GM21528 (cell line): Measurements from ENCODE around the gene DRC7.

Experiments
- ATAC-seq: cut with Tn5 transposase; IDR thresholded peaks from one replicate; pipeline ENCODE4 v1.9.1; 2021; ENCODE audit warnings: mild to moderate bottlenecking, moderate library complexity; ENCODE audit not compliant: unreplicated experiment, low FRiP score

Gene DRC7

DNA sequence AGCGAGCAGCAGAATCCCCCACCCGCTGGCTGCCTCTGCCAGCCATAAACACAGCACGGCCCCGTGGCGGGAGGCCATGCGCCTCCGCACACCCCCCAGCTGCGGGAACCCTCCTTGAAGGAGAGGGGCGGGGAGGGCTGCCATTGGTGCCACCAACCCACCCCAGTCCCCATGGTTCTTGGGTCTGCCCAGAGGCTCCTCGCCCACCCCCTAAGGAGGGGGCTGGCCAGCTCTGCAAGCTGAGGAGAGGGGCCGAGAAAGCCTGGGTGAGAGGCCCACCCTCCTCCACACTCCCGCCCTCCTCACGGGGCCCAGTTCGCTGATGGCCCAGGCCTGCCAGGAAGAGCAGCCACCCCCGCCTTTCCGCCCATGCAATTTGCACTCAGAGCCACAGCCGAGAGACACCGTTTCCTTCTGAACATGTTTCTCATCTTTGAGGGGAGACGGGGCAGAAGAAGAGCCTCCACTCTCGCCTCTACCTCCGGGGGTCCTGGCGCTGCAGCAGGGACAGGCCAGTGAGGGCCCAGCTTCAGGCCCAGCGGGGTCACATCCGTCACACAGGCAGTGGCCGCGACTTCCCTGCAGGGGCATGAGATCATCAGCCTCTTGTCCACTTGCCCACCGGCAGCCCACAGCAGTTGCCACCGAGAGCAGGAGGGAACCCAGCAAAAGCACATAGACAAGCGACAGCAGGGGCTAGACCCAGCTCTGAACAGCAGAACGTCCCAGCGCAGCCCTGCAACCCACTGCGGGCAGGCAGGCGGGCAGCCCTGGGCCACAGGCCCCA lies 63.9 kb downstream of the DRC7 start:
- ATAC-seq = no peak

DNA sequence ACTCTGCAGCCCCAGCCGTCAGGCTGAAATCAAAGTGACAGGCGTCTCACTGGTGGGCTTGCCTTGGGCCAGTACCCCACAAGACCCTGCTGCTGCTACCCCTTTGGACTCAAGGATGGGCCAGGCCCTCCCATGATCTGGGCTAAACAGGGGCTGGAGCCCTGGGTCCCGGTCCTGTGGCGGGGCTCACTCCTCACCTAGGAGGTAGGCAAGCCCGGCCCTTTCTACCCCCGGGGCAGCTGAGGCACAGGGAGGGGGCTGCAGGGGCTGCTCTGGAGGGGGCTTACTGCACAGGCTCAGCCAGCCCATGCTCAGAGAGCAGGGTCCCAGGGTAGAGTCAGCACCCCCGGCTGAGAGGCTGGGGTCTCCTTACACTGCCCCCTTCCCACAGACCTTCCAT lies 64.5 kb downstream of the DRC7 start:
- ATAC-seq = no peak

DNA sequence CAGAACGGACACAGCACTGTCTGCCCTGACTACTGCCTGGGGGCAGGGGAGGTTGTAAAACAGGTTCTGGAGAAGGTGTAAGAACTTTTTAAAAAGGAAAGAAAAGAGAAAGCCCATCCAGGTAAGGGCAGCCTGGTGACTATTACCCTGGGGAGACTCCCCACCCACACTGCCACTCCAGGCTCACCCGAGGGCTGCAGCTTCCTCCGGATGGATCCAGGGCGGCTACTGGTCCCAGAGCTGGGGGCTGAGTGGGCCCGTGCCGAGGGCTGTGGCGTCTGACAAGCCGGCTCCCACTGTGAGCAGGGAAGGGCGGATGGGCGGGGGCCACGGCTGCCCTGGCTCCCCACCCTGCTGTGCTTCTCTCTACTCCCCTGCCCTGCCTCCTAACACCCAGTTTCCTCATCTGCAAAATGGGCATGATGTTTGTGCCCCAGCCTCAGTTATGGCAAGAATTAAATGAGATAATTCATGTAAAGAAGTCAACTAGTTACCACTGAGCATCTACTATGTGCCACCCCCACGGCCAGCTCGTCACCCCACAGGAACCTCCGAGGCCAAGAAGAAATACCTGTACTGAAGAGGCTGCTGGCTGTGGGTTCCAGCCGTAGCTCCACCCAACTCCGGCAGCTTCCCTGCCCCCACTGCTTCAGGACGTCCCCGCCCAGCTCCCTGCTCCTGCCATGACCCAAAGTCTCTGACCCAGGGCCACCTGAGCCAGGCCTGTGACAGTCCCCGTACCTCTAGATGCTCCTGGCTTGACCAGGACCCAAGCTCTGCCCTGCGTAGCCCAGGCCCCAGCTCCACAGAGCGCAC lies 65.1 kb downstream of the DRC7 start:
- ATAC-seq = no peak

DNA sequence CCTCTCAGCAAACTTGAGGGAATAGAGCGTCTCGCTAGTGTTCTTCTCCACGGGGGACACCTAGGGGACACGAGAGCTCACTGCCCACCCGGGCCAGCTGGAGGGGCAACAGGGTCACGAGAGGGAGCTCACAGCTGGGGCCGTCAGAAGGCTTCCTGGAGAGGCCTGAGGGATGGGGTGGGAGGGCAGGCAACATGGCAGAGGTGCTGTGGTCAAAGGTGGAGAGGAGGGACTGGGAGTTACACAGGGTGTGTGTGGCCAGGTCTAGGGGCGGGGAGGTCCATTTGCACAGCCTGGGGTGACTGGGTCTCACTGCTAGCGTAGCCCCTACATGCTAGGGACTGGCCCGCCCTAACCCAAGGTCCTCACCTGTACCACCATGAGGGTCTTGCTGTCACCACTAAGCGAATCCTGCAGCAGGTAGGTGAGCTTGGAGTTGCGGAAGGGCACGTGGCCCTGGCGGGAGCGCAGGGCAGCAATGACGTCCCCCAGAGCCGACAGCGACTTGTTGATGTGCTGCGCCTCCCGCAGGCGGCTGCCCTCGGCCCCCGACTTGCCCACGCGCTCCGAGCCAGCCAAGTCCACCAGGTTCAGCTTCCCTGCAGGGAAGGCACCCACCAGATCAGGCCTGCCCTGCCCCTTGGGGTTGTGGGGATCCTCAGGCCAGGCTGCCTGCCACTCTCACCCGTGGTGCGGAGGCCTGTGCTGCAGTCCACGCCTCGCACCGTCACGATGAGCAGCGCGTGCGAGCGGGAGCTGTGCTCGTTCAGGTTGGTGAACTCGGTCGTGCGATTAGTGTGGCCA lies 66.0 kb downstream of the DRC7 start:
- no peak for ATAC-seq

DNA sequence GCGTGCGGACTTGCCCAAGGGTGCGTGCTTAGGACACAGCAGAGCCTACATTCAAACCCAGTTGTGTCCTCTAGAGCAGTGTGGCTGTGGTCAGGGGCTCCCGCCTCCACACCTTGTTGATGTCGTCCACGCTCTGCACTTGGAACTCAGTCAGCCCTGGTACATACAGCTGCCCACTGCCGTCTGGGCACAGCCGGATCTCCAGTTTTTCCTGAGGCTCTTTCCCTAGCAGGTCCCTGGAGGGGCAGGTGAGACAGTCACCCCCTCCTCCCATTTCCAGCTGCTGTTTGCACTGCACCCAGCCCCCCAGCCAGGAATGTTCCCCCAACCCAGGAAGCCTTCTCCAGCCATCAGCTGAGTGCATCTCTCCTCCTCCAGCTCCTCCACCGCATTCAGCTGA lies 66.7 kb downstream of the DRC7 start:
- ATAC-seq = no peak

DNA sequence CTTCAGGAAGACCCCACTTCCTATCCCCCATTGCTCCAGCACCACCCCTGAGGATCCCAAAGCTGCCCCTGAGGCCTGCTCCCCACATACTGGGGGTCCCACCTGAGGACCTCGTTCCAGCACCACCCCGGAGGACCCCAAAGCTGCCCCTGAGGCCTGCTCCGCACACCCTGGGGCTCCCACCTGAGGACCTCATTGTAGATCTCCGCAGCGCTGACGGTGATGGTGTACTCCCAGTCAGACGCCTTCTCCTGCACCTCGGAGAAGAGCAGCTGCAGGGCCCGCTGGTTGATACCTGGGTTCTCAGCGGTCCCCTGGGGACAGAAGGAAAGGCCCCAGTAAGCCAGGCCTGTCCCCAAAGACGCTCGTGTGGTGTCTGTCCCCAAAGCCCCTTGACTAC lies 67.4 kb downstream of the DRC7 start:
- no peak for ATAC-seq

DNA sequence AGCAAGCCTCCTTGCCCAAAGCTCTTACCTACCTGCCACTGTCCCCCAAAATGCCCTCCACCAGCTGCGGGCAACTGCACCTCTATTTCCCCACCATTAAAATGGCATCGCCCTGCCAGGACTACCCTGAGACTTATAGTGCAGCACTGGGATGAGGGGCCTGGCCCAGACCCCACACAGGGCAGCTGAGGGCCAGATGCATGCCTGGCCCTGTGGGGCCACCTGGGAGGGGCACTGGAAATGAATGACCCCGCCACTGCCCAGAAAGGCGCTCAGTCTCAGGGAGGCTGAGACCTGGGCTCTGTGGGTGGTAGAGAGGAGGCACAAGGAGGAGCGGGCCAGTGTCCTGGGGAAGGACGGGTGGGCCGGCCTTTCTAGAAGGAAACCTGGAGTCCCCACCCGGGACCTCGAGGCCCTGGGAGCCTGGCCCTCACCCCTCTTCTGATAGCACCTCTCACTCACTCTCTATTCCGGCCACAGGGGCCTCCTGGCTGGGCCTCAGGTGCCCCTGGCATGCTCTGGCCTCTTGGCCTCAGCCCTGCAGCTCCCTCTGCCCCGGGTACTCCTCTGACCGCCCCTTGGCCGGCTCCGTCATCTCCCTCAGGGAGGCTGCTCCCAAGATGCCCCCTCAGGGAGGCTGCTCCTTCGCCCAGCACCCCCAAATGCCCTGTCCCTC lies 67.9 kb downstream of the DRC7 start:
- ATAC-seq = no peak

DNA sequence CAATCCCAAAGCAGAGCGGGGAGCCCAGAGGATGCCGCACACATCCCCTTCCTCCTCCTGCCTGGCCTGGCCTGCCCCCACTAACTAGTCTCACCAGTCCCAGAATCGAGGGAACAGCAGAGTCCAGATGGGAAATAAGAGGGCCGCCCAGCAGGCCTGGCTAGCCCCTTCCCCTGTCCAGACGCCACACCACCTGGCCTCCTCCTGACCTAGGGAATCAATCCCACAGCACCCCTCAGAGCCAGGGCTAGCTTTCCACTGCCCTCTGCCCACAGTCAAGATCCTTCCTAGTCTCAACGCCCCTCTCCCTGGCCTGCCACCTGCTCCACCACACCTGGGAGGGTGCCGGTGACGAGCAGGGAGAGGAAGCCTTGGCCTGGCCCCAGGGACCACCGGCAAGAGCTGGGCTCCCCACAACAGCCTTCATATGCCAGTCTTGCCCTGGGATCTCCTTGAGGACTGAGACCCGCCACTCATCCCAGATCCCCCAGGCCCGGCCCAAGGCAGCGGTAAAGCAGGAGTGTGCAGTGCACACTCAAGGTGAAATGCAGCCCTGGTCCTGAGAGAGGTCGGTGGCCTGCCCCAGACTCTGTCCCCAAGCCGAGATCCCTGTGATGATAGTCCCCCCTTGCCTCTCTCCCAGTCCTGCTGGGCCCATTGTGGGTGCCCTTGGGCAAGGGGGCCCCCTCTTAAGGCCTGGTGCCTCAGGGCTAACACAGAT lies 68.8 kb downstream of the DRC7 start:
- ATAC-seq = no peak

DNA sequence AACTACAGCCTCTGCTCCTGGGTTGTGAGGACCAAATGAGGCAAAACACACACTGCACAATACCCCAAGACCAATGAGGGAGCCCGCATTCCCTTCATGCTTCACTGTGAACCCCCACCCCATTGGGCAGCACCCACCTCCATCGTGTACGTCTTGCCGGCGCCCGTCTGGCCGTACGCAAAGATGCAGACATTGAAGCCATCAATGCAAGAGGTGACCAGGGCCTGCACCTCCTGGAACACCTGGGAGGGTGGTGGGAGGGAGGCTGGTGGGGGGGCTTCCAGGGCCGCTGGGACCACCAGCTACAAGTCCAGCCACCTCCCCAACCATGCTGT lies 69.4 kb downstream of the DRC7 start:
- ATAC-seq = no peak

DNA sequence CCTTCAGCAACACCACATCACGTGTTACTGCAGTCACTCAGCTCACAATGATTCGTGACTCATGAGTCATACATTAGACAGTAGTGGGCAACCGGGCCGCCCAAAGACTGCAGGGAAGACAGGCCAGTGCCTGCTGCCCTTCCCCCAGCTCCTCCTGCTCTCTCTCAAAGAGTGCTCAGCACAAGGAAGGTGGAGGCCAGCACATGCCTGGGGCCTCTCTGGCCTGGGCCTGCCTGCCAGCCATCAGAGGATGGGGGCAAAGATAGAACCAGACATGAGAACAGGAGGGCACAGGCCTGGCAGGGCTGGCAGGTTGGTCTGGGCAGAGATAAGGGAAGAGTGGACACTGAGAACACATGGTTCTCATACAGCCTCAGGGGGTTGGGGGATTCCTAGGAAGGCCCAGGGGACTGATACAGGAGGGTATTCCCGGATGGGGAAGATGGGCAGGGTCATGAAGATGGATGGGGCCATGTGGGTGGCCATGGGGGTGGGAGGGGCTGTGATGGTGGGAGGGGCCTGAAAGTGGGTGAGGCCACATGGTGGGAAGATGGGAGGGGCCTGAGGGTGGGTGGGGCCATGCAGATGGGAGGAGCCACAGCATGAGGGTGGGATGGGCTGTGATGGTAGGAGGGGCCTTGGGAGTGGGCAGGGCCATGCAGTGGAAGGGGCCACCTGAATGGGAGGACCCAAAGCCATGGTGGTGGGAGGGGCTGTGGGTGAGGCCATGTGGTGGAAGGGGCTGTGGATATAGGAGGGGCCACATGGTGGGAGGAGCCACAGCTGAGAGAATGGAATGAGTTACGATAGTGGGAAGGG lies 69.9 kb downstream of the DRC7 start:
- no peak for ATAC-seq

DNA sequence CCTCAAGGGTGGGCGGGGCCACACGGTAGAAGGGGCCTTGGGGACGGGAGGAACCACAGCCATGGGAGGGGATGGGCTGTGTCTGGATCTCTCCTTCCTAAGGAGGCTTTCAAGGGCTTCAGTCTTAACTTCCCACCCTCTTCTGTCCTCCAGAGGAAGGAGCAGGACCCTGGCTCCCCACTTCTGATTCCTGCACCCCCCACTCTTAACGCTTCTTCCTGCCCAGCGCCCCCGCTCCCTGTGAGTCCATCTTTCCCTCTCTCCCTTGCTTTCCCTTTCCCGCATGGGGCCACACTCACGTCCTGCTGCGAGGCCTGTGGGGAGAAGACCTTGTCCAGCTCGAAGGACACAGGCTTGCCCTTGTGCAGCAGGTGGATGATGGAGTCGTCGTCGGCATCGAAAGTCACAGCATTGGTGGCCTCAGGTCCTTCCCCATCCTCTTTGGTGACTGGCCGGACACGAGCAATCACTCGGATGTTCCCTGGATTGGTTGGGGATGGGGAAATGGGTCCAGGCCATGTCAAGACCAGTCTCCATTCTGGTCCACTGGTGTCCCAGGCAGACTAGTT lies 70.6 kb downstream of the DRC7 start:
- ATAC-seq = no peak

DNA sequence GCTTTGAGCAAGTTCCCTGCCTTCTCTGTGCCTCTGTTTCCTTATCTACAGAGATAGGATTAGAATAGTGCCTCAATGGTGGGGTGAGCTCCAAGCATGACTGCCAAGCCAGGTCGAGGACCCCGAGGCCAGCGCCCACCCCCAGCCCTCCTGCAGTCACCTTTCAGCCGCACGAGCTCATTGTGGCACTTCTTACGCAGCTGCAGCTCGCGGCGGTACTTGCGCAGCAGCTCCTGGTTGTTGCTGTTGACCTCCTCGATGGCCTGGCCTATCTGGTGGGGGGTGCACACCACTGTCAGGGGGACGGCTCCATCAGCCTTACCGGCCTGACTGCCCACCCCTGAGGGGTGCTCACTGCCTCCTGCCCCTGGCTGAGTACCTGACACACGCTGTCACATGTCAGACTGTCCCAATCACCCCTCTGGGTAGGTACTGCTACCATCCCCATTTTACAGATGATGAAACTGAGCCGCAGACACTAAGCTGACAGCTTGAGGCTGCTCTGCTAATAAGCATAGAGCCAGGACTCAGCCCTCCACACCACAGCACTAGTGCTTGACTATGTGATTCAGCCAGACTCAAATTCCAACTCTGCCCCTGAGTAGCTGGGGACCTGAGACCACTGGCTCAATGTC lies 72.2 kb downstream of the DRC7 start:
- ATAC-seq = no peak

DNA sequence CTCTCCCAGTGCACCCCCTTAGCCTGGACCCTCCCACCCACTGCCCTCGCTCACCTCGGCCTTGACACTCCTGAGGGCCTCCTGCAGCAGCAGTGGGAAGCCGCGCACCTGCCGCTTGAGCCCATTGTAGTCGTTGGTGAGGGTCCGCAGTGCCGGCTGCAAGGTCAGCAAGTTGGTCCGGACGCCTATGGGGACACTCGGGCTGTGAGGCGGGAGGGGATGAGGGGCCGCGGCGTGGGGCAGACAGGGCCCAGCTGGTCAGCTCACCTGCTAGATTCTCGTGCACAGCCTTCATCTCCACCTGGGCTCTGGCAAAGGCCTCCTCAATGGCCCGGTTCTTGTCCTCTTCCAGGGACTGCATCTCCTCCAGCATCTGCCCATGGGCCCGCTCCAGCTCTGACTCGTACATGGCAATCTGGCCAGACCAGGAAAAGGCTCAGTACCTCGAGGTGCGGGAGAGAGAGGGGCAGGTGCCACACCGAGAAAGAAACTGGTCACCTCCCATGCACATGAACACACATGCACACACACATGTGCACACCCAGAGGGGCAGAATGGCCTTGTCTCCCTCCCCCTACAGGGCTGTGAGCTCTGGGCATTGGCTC lies 75.0 kb downstream of the DRC7 start:
- no peak for ATAC-seq

DNA sequence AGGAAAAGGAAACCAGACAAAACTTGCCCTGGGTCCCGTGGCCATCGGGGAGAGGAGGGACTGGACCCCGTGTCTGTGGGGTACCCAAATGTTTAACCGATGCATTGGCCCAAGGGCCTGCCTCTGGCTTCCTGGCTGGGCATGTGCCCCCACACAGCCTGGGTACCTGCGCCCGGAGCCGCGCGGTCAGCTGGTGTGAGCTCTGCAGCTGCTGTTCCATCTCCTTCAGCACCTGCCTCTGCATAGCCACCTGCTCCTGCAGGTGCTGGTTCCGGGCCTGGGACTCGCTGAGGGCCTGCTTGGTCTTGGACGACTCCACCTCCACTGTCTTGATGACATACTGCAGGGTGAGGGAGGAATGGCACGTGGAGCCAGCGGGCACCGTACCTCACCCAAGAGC lies 75.8 kb downstream of the DRC7 start:
- ATAC-seq = no peak

DNA sequence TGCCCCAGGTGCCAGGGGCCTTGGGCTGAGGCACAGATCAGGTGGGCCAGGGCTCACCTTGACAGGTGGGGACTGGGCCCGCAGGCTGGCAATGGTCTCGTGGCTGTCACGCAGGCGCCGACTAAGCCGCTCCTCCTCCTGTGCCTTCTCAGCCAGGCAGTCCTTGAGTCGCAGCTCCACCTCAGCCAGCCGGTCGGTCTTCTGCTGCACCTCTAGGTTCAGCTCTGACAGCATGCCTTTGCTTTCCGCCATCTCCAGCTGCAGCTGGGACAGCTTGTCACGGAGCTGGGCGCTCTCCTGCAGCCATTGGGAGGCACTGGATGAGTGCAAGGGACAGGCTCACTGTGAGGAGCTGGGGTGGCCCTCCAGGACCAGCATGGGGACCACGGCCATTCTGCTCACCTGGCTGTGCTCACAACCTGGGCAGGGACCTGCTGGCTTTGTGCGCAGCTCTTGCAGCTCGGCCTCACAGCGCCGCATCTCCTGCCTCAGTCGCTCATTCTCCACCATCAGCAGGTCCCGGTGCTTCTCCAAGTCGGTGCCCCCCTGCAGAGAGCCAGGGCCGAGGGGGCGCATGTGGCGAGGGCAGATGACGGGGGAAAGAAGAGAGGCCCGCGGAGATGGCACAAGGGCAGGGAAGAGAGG lies 76.7 kb downstream of the DRC7 start:
- ATAC-seq = no peak

DNA sequence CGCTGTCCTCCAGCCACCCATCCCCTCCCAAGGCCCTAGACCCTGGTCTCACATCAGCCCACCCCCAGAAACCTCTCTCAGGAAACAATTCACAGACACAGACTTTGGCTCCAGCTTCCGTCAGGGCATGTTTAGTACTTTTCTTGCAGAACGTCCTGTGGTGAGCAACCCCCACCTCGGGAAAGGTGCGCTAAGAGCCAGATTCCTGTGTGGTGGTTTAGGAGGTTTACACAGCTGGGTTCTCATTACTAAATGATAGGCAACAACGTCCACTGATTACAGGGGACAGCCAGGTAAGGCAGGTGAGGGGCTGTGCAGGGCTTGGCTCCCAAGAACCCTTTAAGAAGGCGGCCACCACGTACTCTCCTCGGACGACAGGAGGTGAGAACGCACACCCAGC lies 78.4 kb downstream of the DRC7 start:
- ATAC-seq = no peak

DNA sequence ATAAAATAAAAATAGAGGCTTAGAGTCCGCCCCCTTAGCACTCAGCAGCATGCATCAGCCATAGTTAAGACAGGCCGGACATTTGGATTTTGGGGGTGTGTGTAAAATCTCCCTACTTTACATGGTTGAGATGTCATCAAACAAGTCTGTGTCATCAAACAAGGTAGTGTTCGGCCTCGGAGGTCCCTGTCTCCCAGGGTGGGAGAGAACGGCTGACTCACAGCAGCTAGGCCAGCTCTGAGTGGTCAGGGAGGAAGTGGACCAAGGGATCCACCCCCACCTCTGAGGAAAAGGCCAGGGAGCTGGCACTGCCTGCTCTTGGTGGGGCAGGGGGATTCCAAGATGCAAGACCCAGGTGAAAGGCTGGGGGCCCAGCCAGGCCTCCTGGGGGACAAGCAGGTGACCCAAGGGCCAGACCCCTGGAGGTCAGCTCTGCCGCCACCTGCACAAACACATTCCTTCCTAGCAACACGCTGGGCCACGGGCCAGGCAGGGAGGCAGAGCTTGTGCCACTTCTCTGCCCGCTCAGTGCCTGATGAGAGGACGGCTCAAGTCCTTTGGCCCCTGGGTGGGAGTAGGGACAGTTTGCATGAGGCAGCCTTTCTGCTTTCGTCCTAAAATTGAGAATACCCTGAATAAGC lies 79.2 kb downstream of the DRC7 start:
- ATAC-seq = no peak
